Endothelial cell of umbilical vein (primary cell): ENCODE measurements around the gene PASK.

Source experiments
- CTCF ChIP-seq, 2 donors: IDR thresholded peaks; 1 replicate in 1 of 2; 2 replicates in 1 of 2; pipeline ENCODE4 v1.5.1; 2011; ENCODE audit warnings: low read length in 2 of 2, mild to moderate bottlenecking in 2 of 2, moderate library complexity in 2 of 2, control low read depth in 1 of 2, inconsistent platforms in 1 of 2, low read depth in 1 of 2; ENCODE audit not compliant: insufficient read depth in 1 of 2; ENCODE audit errors: extremely low read depth in 1 of 2
- EZH2 ChIP-seq: IDR thresholded peaks from 2 replicates; pipeline ENCODE4 v1.6.1; 2012; ENCODE audit warnings: borderline replicate concordance, low read depth, mild to moderate bottlenecking, moderate library complexity, low read length, inconsistent platforms; ENCODE audit not compliant: severe bottlenecking
- FOS ChIP-seq: IDR thresholded peaks from 2 replicates; pipeline ENCODE4 v1.6.1; 2011; ENCODE audit warnings: mild to moderate bottlenecking, low read length, moderate library complexity, borderline replicate concordance; ENCODE audit not compliant: insufficient read depth
- GATA2 ChIP-seq: IDR thresholded peaks from 2 replicates; pipeline ENCODE4 v1.7.0; 2011; ENCODE audit warnings: low read depth, mild to moderate bottlenecking, moderate library complexity, mixed read lengths, low read length; ENCODE audit not compliant: insufficient read length, insufficient read depth
- JUN ChIP-seq: IDR thresholded peaks from 2 replicates; pipeline ENCODE4 v1.6.1; 2011; ENCODE audit warnings: borderline replicate concordance, low read depth; ENCODE audit not compliant: insufficient read length, insufficient read depth
- MAX ChIP-seq: IDR thresholded peaks from 2 replicates; pipeline ENCODE4 v1.6.1; 2011; ENCODE audit not compliant: insufficient read depth, insufficient read length
- MYC ChIP-seq: IDR thresholded peaks from one replicate; pipeline ENCODE4 v1.6.1; 2011; ENCODE audit warnings: mild to moderate bottlenecking, low read depth, low read length
- POLR2A ChIP-seq: IDR thresholded peaks from 2 replicates; pipeline ENCODE4 v1.6.1; 2012; ENCODE audit warnings: low read depth, mild to moderate bottlenecking, control low read depth, low read length
- POLR2AphosphoS5 ChIP-seq: IDR thresholded peaks from 2 replicates; pipeline ENCODE4 v1.6.1; 2012; ENCODE audit warnings: low read depth, mild to moderate bottlenecking, control low read depth, low read length, moderate library complexity; ENCODE audit not compliant: insufficient read depth

- TF ChIP-seq POLR2A: no peak
- TF ChIP-seq CTCF (IDR thresholded peaks at IDR 0.05; ENCODE audit: extremely low read depth in 1 of 2, insufficient read depth in 1 of 2, low read depth in 1 of 2, low read length in 2 of 2): no peak
- no peak for TF ChIP-seq JUN
- no peak for TF ChIP-seq POLR2AphosphoS5
- no peak for TF ChIP-seq EZH2
- TF ChIP-seq MYC: no peak
- no peak for TF ChIP-seq MAX
- no peak for TF ChIP-seq GATA2
- no peak for TF ChIP-seq FOS
Measured at GRCh38 chr2:241081643-241082340, 67.5 kb downstream of the PASK start.
